Esophagus squamous epithelium (tissue), 4 donors: ENCODE data around the gene CLSTN2.

Experiments used
- POLR2A ChIP-seq, 4 donors: fragments of 450-650 bp; IDR thresholded peaks; one replicate each; pipeline ENCODE4 v1.6.1; 2017; ENCODE audit warnings: antibody characterized with exemption in 4 of 4, mild to moderate bottlenecking in 4 of 4, moderate library complexity in 3 of 4
- TF ChIP-seq, protein P1 (sequence below), 6 experiments: fragments of 450-650 bp in 4 of 6; fragments of 200-600 bp in 2 of 6; sonication (generic) in 2 of 6; IDR thresholded peaks; one replicate each; pipeline ENCODE4 v1.5.1; 2016 to 2019; ENCODE audit warnings: antibody characterized with exemption in 6 of 6, mild to moderate bottlenecking in 4 of 6, moderate library complexity in 4 of 6

- TF ChIP-seq, protein P1, sequence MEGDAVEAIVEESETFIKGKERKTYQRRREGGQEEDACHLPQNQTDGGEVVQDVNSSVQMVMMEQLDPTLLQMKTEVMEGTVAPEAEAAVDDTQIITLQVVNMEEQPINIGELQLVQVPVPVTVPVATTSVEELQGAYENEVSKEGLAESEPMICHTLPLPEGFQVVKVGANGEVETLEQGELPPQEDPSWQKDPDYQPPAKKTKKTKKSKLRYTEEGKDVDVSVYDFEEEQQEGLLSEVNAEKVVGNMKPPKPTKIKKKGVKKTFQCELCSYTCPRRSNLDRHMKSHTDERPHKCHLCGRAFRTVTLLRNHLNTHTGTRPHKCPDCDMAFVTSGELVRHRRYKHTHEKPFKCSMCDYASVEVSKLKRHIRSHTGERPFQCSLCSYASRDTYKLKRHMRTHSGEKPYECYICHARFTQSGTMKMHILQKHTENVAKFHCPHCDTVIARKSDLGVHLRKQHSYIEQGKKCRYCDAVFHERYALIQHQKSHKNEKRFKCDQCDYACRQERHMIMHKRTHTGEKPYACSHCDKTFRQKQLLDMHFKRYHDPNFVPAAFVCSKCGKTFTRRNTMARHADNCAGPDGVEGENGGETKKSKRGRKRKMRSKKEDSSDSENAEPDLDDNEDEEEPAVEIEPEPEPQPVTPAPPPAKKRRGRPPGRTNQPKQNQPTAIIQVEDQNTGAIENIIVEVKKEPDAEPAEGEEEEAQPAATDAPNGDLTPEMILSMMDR (IDR thresholded peaks at IDR 0.05): no peak
- no peak for TF ChIP-seq POLR2A (IDR thresholded peaks at IDR 0.05)
These were observed 658.8 kb downstream of the CLSTN2 start for GRCh38 chr3:140593766-140594165.
